NOMO-1 (cell line): ENCODE measurements around the gene PDE2A.
A peak's percentile ranks its signal among the peaks of the same experiment; 100 is the strongest.

Experiments used
- DNase-seq, 2 experiments: peaks; one replicate each; lab custom pipeline; 2025; ENCODE audit not compliant: unreplicated experiment in 2 of 2; lab: John Stamatoyannopoulos, UW

Gene PDE2A

GRCh38 chr11:72684236-72684912 is 10.2 kb upstream of the PDE2A start:
- DNase-seq = peak; percentile 11 to 13

GRCh38 chr11:72683782-72684200 is 9.6 kb upstream of the PDE2A start:
- DNase-seq = no peak

GRCh38 chr11:72682858-72683243 is 8.6 kb upstream of the PDE2A start:
- no peak for DNase-seq

- DNase-seq = no peak
Measured at GRCh38 chr11:72682238-72682857, 8.1 kb upstream of the PDE2A start.

GRCh38 chr11:72681226-72682153 is 7.3 kb upstream of the PDE2A start:
- no peak for DNase-seq

- no peak for DNase-seq
Measured at GRCh38 chr11:72680624-72681158, 6.5 kb upstream of the PDE2A start.

GRCh38 chr11:72679869-72680268 is 5.6 kb upstream of the PDE2A start:
- no peak for DNase-seq

- DNase-seq = no peak
Measured at GRCh38 chr11:72678524-72678923, 4.3 kb upstream of the PDE2A start.

- peak; percentile 37 to 55 for DNase-seq
Measured at GRCh38 chr11:72676861-72677341, 2.7 kb upstream of the PDE2A start.

GRCh38 chr11:72675221-72675620 is 999 bp upstream of the PDE2A start:
- DNase-seq = no peak

- DNase-seq = no peak
Measured at GRCh38 chr11:72673284-72673942, 809 bp downstream of the PDE2A start.

- DNase-seq = no peak
Measured at GRCh38 chr11:72672597-72673238, 1.5 kb downstream of the PDE2A start.

GRCh38 chr11:72671152-72672099 is 2.8 kb downstream of the PDE2A start:
- no peak for DNase-seq

GRCh38 chr11:72670041-72670440 is 4.2 kb downstream of the PDE2A start:
- no peak for DNase-seq

GRCh38 chr11:72669527-72669926 is 4.7 kb downstream of the PDE2A start:
- DNase-seq = no peak

GRCh38 chr11:72668629-72669347 is 5.4 kb downstream of the PDE2A start:
- no peak for DNase-seq

GRCh38 chr11:72665911-72666472 is 8.2 kb downstream of the PDE2A start:
- DNase-seq = no peak

GRCh38 chr11:72662036-72662435 is 12.2 kb downstream of the PDE2A start:
- no peak for DNase-seq
